HCT116 (cell line): Measurements from ENCODE around the gene BBC3. TPM values are rescaled to one million over a fixed set of nuclear protein-coding genes. Genes with fewer than 3 reads are reported as not detected.
A peak's percentile ranks its signal among the peaks of the same experiment; 100 is the strongest.

ENCODE experiments used
- ATAC-seq: fragments of 200-7000 bp; cut with Tn5 transposase; 2 replicates; pipeline ENCODE4 v1.9.1; 2020; ENCODE audit warnings: mild to moderate bottlenecking, moderate library complexity
- BruUV-seq: library from RNA; stranded (reverse); fragments of 400-500 nt; replicated peaks from 2 replicates; lab custom pipeline; 2021; lab: Mats Ljungman, UMichigan
- CTCF ChIA-PET: fragments of 300-600 bp; sonication (Branson Sonifier 250); formaldehyde crosslinking; loops from one replicate; lab custom pipeline; 2021; ENCODE audit warnings: antibody characterized with exemption; lab: Charles Lee
- POLR2A ChIA-PET: fragments of 300-600, 350-600 bp; sonication (Branson Sonifier 250); formaldehyde crosslinking; loops from one replicate; lab custom pipeline; 2021; ENCODE audit warnings: antibody characterized with exemption; lab: Charles Lee
- RAD21 ChIA-PET, 2 experiments: fragments of 300-600 bp; sonication (Branson Sonifier 250); formaldehyde crosslinking; loops; one replicate each; lab custom pipeline; 2023; ENCODE audit warnings: low total read pairs in 2 of 2; ENCODE audit not compliant: uncharacterized antibody in 2 of 2, unreplicated experiment in 2 of 2, low non-redundant PET in 1 of 2; lab: Charles Lee
- DNase-seq: peaks from one replicate; pipeline ENCODE4 v3.0.0-alpha.2; 2010; ENCODE audit warnings: low read depth, low spot score
- H2AFZ ChIP-seq: fragments of 200-600 bp; shearing (Covaris generic), sonication (generic); 2 replicates; pipeline ENCODE4 v1.6.1; 2017; ENCODE audit warnings: low read depth, mixed run types, mixed read lengths, antibody characterized with exemption, low read length; ENCODE audit not compliant: poor library complexity, severe bottlenecking
- H3K27ac ChIP-seq: 2 replicates; pipeline ENCODE4 v1.5.1; 2012; ENCODE audit warnings: low read depth, low read length
- H3K27me3 ChIP-seq: fragments of 200-600 bp; sonication (generic); 2 replicates; pipeline ENCODE4 v1.6.1; 2016; ENCODE audit warnings: mixed run types, low read length, mixed read lengths; ENCODE audit not compliant: insufficient read depth
- H3K36me3 ChIP-seq, 2 experiments: fragments of 200-500 bp in 1 of 2; fragments of 200-600 bp in 1 of 2; sonication (Bioruptor generic) in 1 of 2; sonication (generic) in 1 of 2; 2 replicates each; pipeline versions ENCODE4 v1.5.1 to v1.6.1; 2014 to 2016; ENCODE audit warnings: low read length in 2 of 2, inconsistent platforms in 1 of 2, mixed read lengths in 1 of 2, mixed run types in 1 of 2; ENCODE audit not compliant: insufficient read depth in 2 of 2, control insufficient read depth in 1 of 2
- H3K4me1 ChIP-seq, 2 experiments: fragments of 200-600 bp in 1 of 2; sonication (generic) in 1 of 2; 2 replicates each; pipeline versions ENCODE4 v1.5.1 to v1.6.1; 2012 to 2017; ENCODE audit warnings: low read length in 2 of 2, inconsistent platforms in 1 of 2, mild to moderate bottlenecking in 1 of 2, mixed read lengths in 1 of 2, mixed run types in 1 of 2, moderate library complexity in 1 of 2; ENCODE audit not compliant: insufficient read depth in 2 of 2, control insufficient read depth in 1 of 2
- H3K4me2 ChIP-seq: fragments of 200-600 bp; sonication (generic); 2 replicates; pipeline ENCODE4 v1.6.1; 2017; ENCODE audit warnings: mixed run types, low read length, mixed read lengths
- H3K4me3 ChIP-seq, 2 experiments: fragments of 200-600 bp in 1 of 2; sonication (generic) in 1 of 2; replicated peaks in 1 of 2; 2 replicates each; pipeline ENCODE4 v1.5.1; 2011 to 2016; ENCODE audit warnings: low read length in 2 of 2, control low read depth in 1 of 2, low read depth in 1 of 2, mild to moderate bottlenecking in 1 of 2, mixed read lengths in 1 of 2, mixed run types in 1 of 2
- H3K79me2 ChIP-seq: fragments of 200-600 bp; sonication (generic); 2 replicates; pipeline ENCODE4 v1.6.1; 2017; ENCODE audit warnings: mild to moderate bottlenecking, mixed run types, low read length, moderate library complexity, mixed read lengths; ENCODE audit not compliant: insufficient read depth
- H3K9ac ChIP-seq: fragments of 200-600 bp; sonication (generic); 2 replicates; pipeline ENCODE4 v1.6.1; 2016; ENCODE audit warnings: low read length, mixed read lengths
- H3K9me2 ChIP-seq: fragments of 200-600 bp; sonication (generic), shearing (Covaris generic); 2 replicates; pipeline ENCODE4 v1.6.1; 2017; ENCODE audit warnings: mixed run types, mild to moderate bottlenecking, moderate library complexity; ENCODE audit not compliant: insufficient read depth
- H3K9me3 ChIP-seq, 2 experiments: fragments of 200-500 bp in 1 of 2; fragments of 200-600 bp in 1 of 2; sonication (Bioruptor generic) in 1 of 2; sonication (generic) in 1 of 2; 2 replicates each; pipeline ENCODE4 v1.6.1; 2014 to 2017; ENCODE audit warnings: low read length in 2 of 2, mixed read lengths in 2 of 2, inconsistent platforms in 1 of 2, low read depth in 1 of 2, mild to moderate bottlenecking in 1 of 2, mixed run types in 1 of 2, moderate library complexity in 1 of 2; ENCODE audit not compliant: control insufficient read depth in 1 of 2, insufficient read depth in 1 of 2
- H4K20me1 ChIP-seq: fragments of 200-600 bp; sonication (generic), shearing (Covaris generic); 2 replicates; pipeline ENCODE4 v1.6.1; 2017; ENCODE audit warnings: mixed run types, mild to moderate bottlenecking, moderate library complexity; ENCODE audit not compliant: insufficient read depth
- CBX3 ChIP-seq: IDR thresholded peaks from 2 replicates; pipeline ENCODE4 v1.6.1; 2012; ENCODE audit warnings: low read depth
- CEBPB ChIP-seq: IDR thresholded peaks from 2 replicates; pipeline ENCODE4 v1.6.1; 2012; ENCODE audit warnings: low read depth
- EGR1 ChIP-seq: IDR thresholded peaks from 2 replicates; pipeline ENCODE4 v1.6.1; 2012; ENCODE audit warnings: low read depth
- ELF1 ChIP-seq: IDR thresholded peaks from 2 replicates; pipeline ENCODE4 v1.6.1; 2012; ENCODE audit warnings: low read depth, borderline replicate concordance
- EZH2 ChIP-seq: fragments of 200-600 bp; sonication (generic); IDR thresholded peaks from 2 replicates; pipeline ENCODE4 v1.6.1; 2017; ENCODE audit warnings: antibody characterized with exemption, mixed run types
- EZH2phosphoT487 ChIP-seq: fragments of 200-600 bp; IDR thresholded peaks from 2 replicates; pipeline ENCODE4 v1.6.1; 2018; ENCODE audit warnings: antibody characterized with exemption, borderline replicate concordance
- FOSL1 ChIP-seq: IDR thresholded peaks from 2 replicates; pipeline ENCODE4 v1.6.1; 2012; ENCODE audit warnings: low read depth
- POLR2A ChIP-seq: IDR thresholded peaks from 2 replicates; pipeline ENCODE4 v1.7.0; 2011; ENCODE audit warnings: borderline replicate concordance; ENCODE audit not compliant: insufficient read depth, insufficient read length; ENCODE audit errors: extremely low read depth
- POLR2AphosphoS5 ChIP-seq: IDR thresholded peaks from 2 replicates; pipeline ENCODE4 v1.6.1; 2011; ENCODE audit warnings: mild to moderate bottlenecking, low read depth, low read length, moderate library complexity
- RAD21 ChIP-seq: IDR thresholded peaks from 2 replicates; pipeline ENCODE4 v1.6.1; 2012; ENCODE audit warnings: low read depth, mild to moderate bottlenecking
- SIN3A ChIP-seq: IDR thresholded peaks from 2 replicates; pipeline ENCODE4 v1.6.1; 2012; ENCODE audit warnings: low read depth
- SP1 ChIP-seq: IDR thresholded peaks from 2 replicates; pipeline ENCODE4 v1.6.1; 2012; ENCODE audit warnings: low read depth
- SRF ChIP-seq: IDR thresholded peaks from 2 replicates; pipeline ENCODE4 v1.6.1; 2012; ENCODE audit warnings: low read depth
- TCF7L2 ChIP-seq: IDR thresholded peaks from 2 replicates; pipeline ENCODE4 v1.7.0; 2011; ENCODE audit warnings: borderline replicate concordance, inconsistent platforms; ENCODE audit not compliant: insufficient read depth, insufficient read length; ENCODE audit errors: extremely low read depth
- YY1 ChIP-seq: IDR thresholded peaks from 2 replicates; pipeline ENCODE4 v1.6.1; 2011; ENCODE audit warnings: low read length, low read depth, moderate library complexity, mild to moderate bottlenecking; ENCODE audit not compliant: insufficient replicate concordance; ENCODE audit errors: extremely low read depth
- ZFX ChIP-seq: fragments of 450-650 bp; IDR thresholded peaks from 2 replicates; pipeline ENCODE4 v1.6.1; 2017
- ZNF274 ChIP-seq: fragments of 200-500 bp; sonication (Bioruptor generic); IDR thresholded peaks from 2 replicates; pipeline ENCODE4 v1.6.1; 2014; ENCODE audit warnings: mild to moderate bottlenecking, low read depth, low read length, inconsistent platforms
- intact Hi-C: fragments of 100-400 bp; cut with micrococcal nuclease; formaldehyde crosslinking; loops from 2 replicates; pipeline ENCODE4 v1.10.0; 2022
- total RNA-seq: library from RNA; stranded (reverse); gene quantifications from one replicate; pipeline ENCODE4 v1.2.1, GENCODE V29; 2021; ENCODE audit not compliant: unreplicated experiment
- TF ChIP-seq, protein P1 (sequence below): IDR thresholded peaks from 2 replicates; pipeline ENCODE4 v1.6.1; 2012; ENCODE audit warnings: low read depth
- TF ChIP-seq, protein P2 (sequence below): IDR thresholded peaks from 2 replicates; pipeline ENCODE4 v1.6.1; 2012
- TF ChIP-seq, protein P3 (sequence below), 3 experiments: fragments of 200-600 bp in 1 of 3; sonication (generic) in 1 of 3; IDR thresholded peaks in 2 of 3; conservative IDR thresholded peaks in 1 of 3; 2 replicates each; pipeline ENCODE4 v1.5.1; 2012 to 2017; ENCODE audit warnings: low read depth in 2 of 3, low read length in 2 of 3, antibody characterized with exemption in 1 of 3, borderline replicate concordance in 1 of 3, control low read depth in 1 of 3, mild to moderate bottlenecking in 1 of 3, mixed read lengths in 1 of 3, mixed run types in 1 of 3, moderate library complexity in 1 of 3; ENCODE audit not compliant: insufficient read depth in 1 of 3
- TF ChIP-seq, protein P4 (sequence below): IDR thresholded peaks from 2 replicates; pipeline ENCODE4 v1.6.1; 2012

Gene BBC3
- total RNA-seq, 1 experiment from 2014 or later: 45.0 TPM

DNA sequence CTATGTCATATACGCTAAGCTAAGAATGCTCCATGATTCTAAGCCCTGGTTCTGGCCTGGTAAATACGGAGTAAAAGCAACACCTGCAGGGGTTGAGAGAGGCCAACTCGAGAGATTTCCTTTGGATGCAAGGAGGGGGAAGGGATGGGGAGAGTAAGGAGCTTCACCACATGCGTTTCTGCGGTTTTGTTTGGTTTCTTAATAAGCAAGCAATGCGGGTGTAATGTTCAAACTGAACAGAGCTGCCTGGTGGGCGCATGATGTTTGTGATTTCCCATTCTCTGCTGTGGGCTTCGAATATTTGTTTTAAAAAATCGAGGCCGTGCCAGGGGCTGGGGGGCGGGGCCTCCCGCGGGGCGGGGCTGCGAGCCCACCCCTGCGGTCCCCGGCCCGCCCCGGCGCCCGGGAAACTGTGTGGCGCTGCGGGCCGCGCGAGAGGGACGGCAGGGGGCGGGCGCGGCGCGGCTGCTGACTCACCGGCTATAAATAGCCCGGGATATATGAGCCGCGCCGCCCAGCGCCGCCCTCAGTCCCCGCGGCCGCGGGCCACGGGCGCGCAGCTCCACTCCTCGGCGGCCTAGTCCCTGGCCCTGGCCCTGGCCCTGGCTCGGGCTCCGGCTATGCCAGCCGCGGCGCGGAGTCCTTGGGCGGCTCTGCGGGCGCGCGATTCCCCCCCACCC, 5.1 kb downstream of the BBC3 start:
- Histone ChIP-seq H3K4me3 (peak overlapping the region; percentile 76 to 78), H3K9me3 (no peaks in the 10 kb centered on the region), H3K9me2 (no peaks in the 10 kb centered on the region), H3K27ac (peak overlapping the region; percentile 97), H3K27me3 (no peaks in the 10 kb centered on the region), H3K4me2 (peak overlapping the region; percentile 100), H4K20me1 (no peaks in the 10 kb centered on the region), H3K9ac (peak overlapping the region; percentile 87), H2AFZ (peak overlapping the region; percentile 52), H3K36me3 (peaks cover 4% of the 10 kb centered on the region in 2 experiments; a peak in 1 of 4 replicates), H3K79me2 (peaks cover 22% of the 10 kb centered on the region), H3K4me1 (peaks cover 17 to 52% of the 10 kb centered on the region in 2 experiments)
- no TSS peak for BruUV-seq
- ChIA-PET CTCF (interaction anchor here (0.9 to 2.7 kb wide), 4 partner anchors 13 to 31 kb away, joined by 3 to 16 read pairs (median 10); partner anchors contain the start of gene CCDC9), RAD21 (interaction anchor here (0.6 to 1.1 kb wide), 4 partner anchors 18 to 710 kb away, joined by 3 to 5 read pairs (median 4); no protein-coding TSS in a partner anchor), POLR2A (interaction anchor here (0.6 to 3.5 kb wide), 22 partner anchors 10 to 1610 kb away, joined by 3 to 39 read pairs (median 6); partner anchors contain the start of genes CCDC9 and ZC3H4)
- DNase-seq (no peak), ATAC-seq (peak; percentile 58)
- intact Hi-C loops: no loop called here
- TF ChIP-seq CEBPB (no peak), SIN3A (peak; percentile 95), ZNF274 (no peak), POLR2A (peak; percentile 99), POLR2AphosphoS5 (peak; percentile 100), EGR1 (0 out of 2 replicates have a peak, but pooled peaks have one; percentile 21), ELF1 (no peak), CBX3 (no peak), RAD21 (no peak), SP1 (peak; percentile 74; the same call in 1 of the 2 replicates), FOSL1 (no peak; the same call in 1 of the 2 replicates), EZH2 (no peak), SRF (no peak), TCF7L2 (peak; percentile 60), ZFX (0 out of 2 replicates have a peak, but pooled peaks have one; percentile 64), EZH2phosphoT487 (no peak), YY1 (peak; percentile 62)
- TF ChIP-seq, protein P1, sequence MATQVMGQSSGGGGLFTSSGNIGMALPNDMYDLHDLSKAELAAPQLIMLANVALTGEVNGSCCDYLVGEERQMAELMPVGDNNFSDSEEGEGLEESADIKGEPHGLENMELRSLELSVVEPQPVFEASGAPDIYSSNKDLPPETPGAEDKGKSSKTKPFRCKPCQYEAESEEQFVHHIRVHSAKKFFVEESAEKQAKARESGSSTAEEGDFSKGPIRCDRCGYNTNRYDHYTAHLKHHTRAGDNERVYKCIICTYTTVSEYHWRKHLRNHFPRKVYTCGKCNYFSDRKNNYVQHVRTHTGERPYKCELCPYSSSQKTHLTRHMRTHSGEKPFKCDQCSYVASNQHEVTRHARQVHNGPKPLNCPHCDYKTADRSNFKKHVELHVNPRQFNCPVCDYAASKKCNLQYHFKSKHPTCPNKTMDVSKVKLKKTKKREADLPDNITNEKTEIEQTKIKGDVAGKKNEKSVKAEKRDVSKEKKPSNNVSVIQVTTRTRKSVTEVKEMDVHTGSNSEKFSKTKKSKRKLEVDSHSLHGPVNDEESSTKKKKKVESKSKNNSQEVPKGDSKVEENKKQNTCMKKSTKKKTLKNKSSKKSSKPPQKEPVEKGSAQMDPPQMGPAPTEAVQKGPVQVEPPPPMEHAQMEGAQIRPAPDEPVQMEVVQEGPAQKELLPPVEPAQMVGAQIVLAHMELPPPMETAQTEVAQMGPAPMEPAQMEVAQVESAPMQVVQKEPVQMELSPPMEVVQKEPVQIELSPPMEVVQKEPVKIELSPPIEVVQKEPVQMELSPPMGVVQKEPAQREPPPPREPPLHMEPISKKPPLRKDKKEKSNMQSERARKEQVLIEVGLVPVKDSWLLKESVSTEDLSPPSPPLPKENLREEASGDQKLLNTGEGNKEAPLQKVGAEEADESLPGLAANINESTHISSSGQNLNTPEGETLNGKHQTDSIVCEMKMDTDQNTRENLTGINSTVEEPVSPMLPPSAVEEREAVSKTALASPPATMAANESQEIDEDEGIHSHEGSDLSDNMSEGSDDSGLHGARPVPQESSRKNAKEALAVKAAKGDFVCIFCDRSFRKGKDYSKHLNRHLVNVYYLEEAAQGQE: no peak
- TF ChIP-seq, protein P2, sequence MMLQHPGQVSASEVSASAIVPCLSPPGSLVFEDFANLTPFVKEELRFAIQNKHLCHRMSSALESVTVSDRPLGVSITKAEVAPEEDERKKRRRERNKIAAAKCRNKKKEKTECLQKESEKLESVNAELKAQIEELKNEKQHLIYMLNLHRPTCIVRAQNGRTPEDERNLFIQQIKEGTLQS: no peak
- TF ChIP-seq, protein P3, sequence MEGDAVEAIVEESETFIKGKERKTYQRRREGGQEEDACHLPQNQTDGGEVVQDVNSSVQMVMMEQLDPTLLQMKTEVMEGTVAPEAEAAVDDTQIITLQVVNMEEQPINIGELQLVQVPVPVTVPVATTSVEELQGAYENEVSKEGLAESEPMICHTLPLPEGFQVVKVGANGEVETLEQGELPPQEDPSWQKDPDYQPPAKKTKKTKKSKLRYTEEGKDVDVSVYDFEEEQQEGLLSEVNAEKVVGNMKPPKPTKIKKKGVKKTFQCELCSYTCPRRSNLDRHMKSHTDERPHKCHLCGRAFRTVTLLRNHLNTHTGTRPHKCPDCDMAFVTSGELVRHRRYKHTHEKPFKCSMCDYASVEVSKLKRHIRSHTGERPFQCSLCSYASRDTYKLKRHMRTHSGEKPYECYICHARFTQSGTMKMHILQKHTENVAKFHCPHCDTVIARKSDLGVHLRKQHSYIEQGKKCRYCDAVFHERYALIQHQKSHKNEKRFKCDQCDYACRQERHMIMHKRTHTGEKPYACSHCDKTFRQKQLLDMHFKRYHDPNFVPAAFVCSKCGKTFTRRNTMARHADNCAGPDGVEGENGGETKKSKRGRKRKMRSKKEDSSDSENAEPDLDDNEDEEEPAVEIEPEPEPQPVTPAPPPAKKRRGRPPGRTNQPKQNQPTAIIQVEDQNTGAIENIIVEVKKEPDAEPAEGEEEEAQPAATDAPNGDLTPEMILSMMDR (IDR thresholded peaks at IDR 0.05 in 2 of 3, conservative IDR thresholded peaks at IDR 0.05 in 1 of 3; ENCODE audit: borderline replicate concordance in 1 of 3, insufficient read depth in 1 of 3, low read depth in 2 of 3, low read length in 2 of 3): no peak
- TF ChIP-seq, protein P4, sequence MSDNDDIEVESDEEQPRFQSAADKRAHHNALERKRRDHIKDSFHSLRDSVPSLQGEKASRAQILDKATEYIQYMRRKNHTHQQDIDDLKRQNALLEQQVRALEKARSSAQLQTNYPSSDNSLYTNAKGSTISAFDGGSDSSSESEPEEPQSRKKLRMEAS: 0 out of 2 replicates have a peak, but pooled peaks have one; percentile 7
